GM23338 (cell line): Measurements from ENCODE around the gene RSPH1. TPM values are rescaled to one million over a fixed set of nuclear protein-coding genes. Genes with fewer than 3 reads are reported as not detected.

Experiments used
- ATAC-seq: fragments of 200-7000 bp; cut with Tn5 transposase; 3 replicates; pipeline ENCODE4 v1.9.1; 2020
- DNase-seq: peaks from one replicate; pipeline ENCODE4 v3.0.0-alpha.2; 2015; ENCODE audit warnings: low spot score
- H2AFZ ChIP-seq: fragments of 200-600 bp; sonication (generic); 2 replicates; pipeline ENCODE4 v1.8.0; 2016; ENCODE audit warnings: antibody characterized with exemption, mild to moderate bottlenecking, moderate library complexity
- H3F3A ChIP-seq: fragments of 200-600 bp; sonication (generic); replicated peaks from 2 replicates; pipeline ENCODE4 v1.8.0; 2017; ENCODE audit warnings: antibody characterized with exemption, mixed run types, low read depth
- H3K27ac ChIP-seq: fragments of 200-600 bp; sonication (generic); 2 replicates; pipeline ENCODE4 v1.6.1; 2016; ENCODE audit warnings: low read depth
- H3K27me3 ChIP-seq: fragments of 200-600 bp; sonication (generic); 2 replicates; pipeline ENCODE4 v1.8.0; 2016; ENCODE audit warnings: mild to moderate bottlenecking, mixed run types, moderate library complexity; ENCODE audit not compliant: insufficient read depth
- H3K36me3 ChIP-seq: fragments of 200-600 bp; sonication (generic); 2 replicates; pipeline ENCODE4 v1.8.0; 2016; ENCODE audit warnings: mild to moderate bottlenecking; ENCODE audit not compliant: insufficient read depth
- H3K4me1 ChIP-seq: fragments of 200-600 bp; sonication (generic); 2 replicates; pipeline ENCODE4 v1.8.0; 2016; ENCODE audit warnings: mild to moderate bottlenecking, moderate library complexity; ENCODE audit not compliant: insufficient read depth
- H3K4me2 ChIP-seq: fragments of 200-600 bp; sonication (generic); 2 replicates; pipeline ENCODE4 v1.7.1; 2017; ENCODE audit warnings: mixed run types
- H3K4me3 ChIP-seq: fragments of 200-600 bp; sonication (generic); 2 replicates; pipeline ENCODE4 v1.6.1; 2016; ENCODE audit warnings: mixed run types
- H3K79me2 ChIP-seq: fragments of 200-600 bp; sonication (generic); replicated peaks from 2 replicates; pipeline ENCODE4 v1.8.0; 2017; ENCODE audit warnings: mild to moderate bottlenecking; ENCODE audit not compliant: insufficient read depth
- H3K9me2 ChIP-seq: fragments of 200-600 bp; sonication (generic); 2 replicates; pipeline ENCODE4 v1.8.0; 2017; ENCODE audit not compliant: insufficient read depth
- H4K20me1 ChIP-seq: fragments of 200-600 bp; sonication (generic); replicated peaks from 2 replicates; pipeline ENCODE4 v1.8.0; 2017; ENCODE audit warnings: mild to moderate bottlenecking; ENCODE audit not compliant: insufficient read depth
- H3K27ac Mint-ChIP-seq: 2 replicates; pipeline ENCODE4 v1.8.0; 2020; ENCODE audit warnings: inconsistent platforms, mild to moderate bottlenecking, moderate library complexity, mixed read lengths
- H3K27me3 Mint-ChIP-seq: 3 replicates; pipeline ENCODE4 v1.8.0; 2022; ENCODE audit warnings: low read depth, mild to moderate bottlenecking, moderate library complexity, mixed read lengths, inconsistent platforms; ENCODE audit not compliant: insufficient read depth, poor library complexity
- H3K36me3 Mint-ChIP-seq: 3 replicates; pipeline ENCODE4 v1.8.0; 2021; ENCODE audit warnings: low read depth, mild to moderate bottlenecking, inconsistent platforms, moderate library complexity, mixed read lengths
- H3K4me1 Mint-ChIP-seq: 3 replicates; pipeline ENCODE4 v1.8.0; 2020; ENCODE audit warnings: mild to moderate bottlenecking, inconsistent platforms, mixed read lengths
- H3K4me3 Mint-ChIP-seq: 3 replicates; pipeline ENCODE4 v1.8.0; 2021; ENCODE audit warnings: moderate library complexity, mild to moderate bottlenecking, inconsistent platforms, mixed read lengths
- H3K9me3 Mint-ChIP-seq: 3 replicates; pipeline ENCODE4 v1.8.0; 2020; ENCODE audit warnings: moderate library complexity, mild to moderate bottlenecking, inconsistent platforms, mixed read lengths
- POLR2AphosphoS5 ChIP-seq: IDR thresholded peaks from 2 replicates; pipeline ENCODE4 v1.6.1; 2016; ENCODE audit warnings: antibody characterized with exemption, low read depth
- polyA plus RNA-seq: library from polyadenylated mRNA; unstranded; fragments of >200 nt; fragmentation: Nextera tagmentation; extraction: Ambion mirVana; gene quantifications from 2 replicates; pipeline ENCODE4 v1.2.1, GENCODE V29; 2016
- total RNA-seq: library from RNA; depleted of rRNA; stranded (reverse); fragments of >200 nt; shearing (Covaris generic); gene quantifications from 2 replicates; pipeline ENCODE4 v1.2.3, GENCODE V29; 2014; rRNA removed

The RSPH1 gene
- total and polyA plus RNA-seq, 2 experiments from 2014 or later, result 0.23 TPM; not detected in 1

DNA sequence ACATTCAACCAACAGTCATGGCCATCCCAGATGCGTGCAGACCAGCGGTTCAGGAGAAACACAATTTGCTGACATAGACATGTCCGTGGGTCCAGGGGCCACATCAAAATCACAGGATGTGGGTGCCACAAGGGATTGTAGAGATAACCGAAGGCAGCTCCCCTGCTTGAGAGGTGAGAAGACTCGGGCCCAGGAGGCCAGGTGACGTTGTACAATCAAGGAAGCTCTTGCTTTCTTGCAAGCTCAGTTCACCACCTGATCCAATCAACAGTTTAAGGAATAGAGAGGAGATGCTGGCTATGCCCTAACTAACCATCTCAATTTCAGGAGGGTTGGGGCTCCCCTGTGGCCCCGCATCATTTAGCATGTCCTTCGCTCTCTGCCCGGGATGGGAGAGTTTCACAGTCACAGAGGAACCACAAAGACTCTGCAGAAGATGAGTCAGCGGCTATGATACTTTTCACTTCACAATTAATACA is 72.8 kb downstream of the RSPH1 start:
- TF ChIP-seq POLR2AphosphoS5, result no peak
- no peak overlapping the region for H3K4me2 ChIP-seq
- ATAC-seq (no peak), DNase-seq (no peak)
- Mint-ChIP-seq H3K36me3 (no peaks in the 10 kb centered on the region), H3K27ac (no peak overlapping the region), H3K4me3 (no peak overlapping the region), H3K9me3 (peaks cover 6% of the 10 kb centered on the region; the same call in 1 of the 3 replicates), H3K4me1 (no peaks in the 10 kb centered on the region), H3K27me3 (no peaks in the 10 kb centered on the region)
- H4K20me1 ChIP-seq, result no peaks in the 10 kb centered on the region
- no peaks in the 10 kb centered on the region for H3K4me1 ChIP-seq
- H3F3A ChIP-seq, result no peaks in the 10 kb centered on the region
- H3K9me2 ChIP-seq, result no peaks in the 10 kb centered on the region
- no peak overlapping the region for H3K27ac ChIP-seq
- no peak overlapping the region for H2AFZ ChIP-seq
- no peak overlapping the region for H3K4me3 ChIP-seq
- H3K79me2 ChIP-seq, result no peaks in the 10 kb centered on the region
- no peaks in the 10 kb centered on the region for H3K27me3 ChIP-seq
- no peaks in the 10 kb centered on the region for H3K36me3 ChIP-seq

Other genes with a start within 250 kb of the RSPH1 start
- gene TFF3, start 180.8 kb downstream of the RSPH1 start, total RNA-seq, result 1.2 TPM in 1 of 2 replicates, not detected in the other
- 3.1 and 3.3 TPM in 2 replicates for gene TFF3, start 180.8 kb downstream of the RSPH1 start, polyA plus RNA-seq
- gene TFF2, start 145.2 kb downstream of the RSPH1 start, total RNA-seq, result not detected in 2 replicates
- not detected in 2 replicates for gene TFF2, start 145.2 kb downstream of the RSPH1 start, polyA plus RNA-seq
- gene TFF1, start 129.7 kb downstream of the RSPH1 start, total RNA-seq, result not detected in 2 replicates
- gene TFF1, start 129.7 kb downstream of the RSPH1 start, polyA plus RNA-seq, result not detected in 2 replicates
- gene TMPRSS3, start 100.2 kb downstream of the RSPH1 start, total RNA-seq, result 0.17 TPM in 1 of 2 replicates, not detected in the other
- not detected in 2 replicates for gene TMPRSS3, start 100.2 kb downstream of the RSPH1 start, polyA plus RNA-seq
- gene UBASH3A, start 92.3 kb downstream of the RSPH1 start, total RNA-seq, result not detected in 2 replicates
- not detected in 2 replicates for gene UBASH3A, start 92.3 kb downstream of the RSPH1 start, polyA plus RNA-seq
- 25.2 and 30.3 TPM in 2 replicates for gene SLC37A1, start 17.6 kb upstream of the RSPH1 start, total RNA-seq
- gene SLC37A1, start 17.6 kb upstream of the RSPH1 start, polyA plus RNA-seq, result 11.0 and 14.0 TPM in 2 replicates
- 26.5 and 33.3 TPM in 2 replicates for gene PDE9A, start 157.4 kb upstream of the RSPH1 start, total RNA-seq
- gene PDE9A, start 157.4 kb upstream of the RSPH1 start, polyA plus RNA-seq, result 27.2 and 31.1 TPM in 2 replicates